Muscle layer of duodenum (tissue), 2 donors: Measurements from ENCODE around the gene PSORS1C2.

ENCODE experiments used
- H3K27ac ChIP-seq: one replicate; pipeline ENCODE4 v1.7.0; 2013; ENCODE audit warnings: mild to moderate bottlenecking, low read length
- H3K27me3 ChIP-seq: one replicate; pipeline ENCODE4 v1.7.0; 2013; ENCODE audit warnings: low read depth, mild to moderate bottlenecking, control low read depth, low read length
- H3K36me3 ChIP-seq, 2 donors: one replicate each; pipeline ENCODE4 v1.7.0; 2013; ENCODE audit warnings: low read length in 2 of 2, control low read depth in 1 of 2, mild to moderate bottlenecking in 1 of 2; ENCODE audit not compliant: insufficient read depth in 2 of 2, control insufficient read depth in 1 of 2
- H3K4me1 ChIP-seq, 2 donors: one replicate each; pipeline ENCODE4 v1.7.0; 2013; ENCODE audit warnings: low read length in 2 of 2, mild to moderate bottlenecking in 2 of 2, control low read depth in 1 of 2, moderate library complexity in 1 of 2; ENCODE audit not compliant: insufficient read depth in 2 of 2, control insufficient read depth in 1 of 2
- H3K4me3 ChIP-seq, 2 donors: one replicate each; pipeline ENCODE4 v1.7.0; 2013; ENCODE audit warnings: low read length in 2 of 2, low read depth in 1 of 2, mild to moderate bottlenecking in 1 of 2
- H3K9me3 ChIP-seq, 2 donors: one replicate each; pipeline ENCODE4 v1.7.0; 2013; ENCODE audit warnings: low read length in 2 of 2, control low read depth in 1 of 2, mild to moderate bottlenecking in 1 of 2; ENCODE audit not compliant: control insufficient read depth in 1 of 2
- donor health status: healthy.

The PSORS1C2 gene

DNA sequence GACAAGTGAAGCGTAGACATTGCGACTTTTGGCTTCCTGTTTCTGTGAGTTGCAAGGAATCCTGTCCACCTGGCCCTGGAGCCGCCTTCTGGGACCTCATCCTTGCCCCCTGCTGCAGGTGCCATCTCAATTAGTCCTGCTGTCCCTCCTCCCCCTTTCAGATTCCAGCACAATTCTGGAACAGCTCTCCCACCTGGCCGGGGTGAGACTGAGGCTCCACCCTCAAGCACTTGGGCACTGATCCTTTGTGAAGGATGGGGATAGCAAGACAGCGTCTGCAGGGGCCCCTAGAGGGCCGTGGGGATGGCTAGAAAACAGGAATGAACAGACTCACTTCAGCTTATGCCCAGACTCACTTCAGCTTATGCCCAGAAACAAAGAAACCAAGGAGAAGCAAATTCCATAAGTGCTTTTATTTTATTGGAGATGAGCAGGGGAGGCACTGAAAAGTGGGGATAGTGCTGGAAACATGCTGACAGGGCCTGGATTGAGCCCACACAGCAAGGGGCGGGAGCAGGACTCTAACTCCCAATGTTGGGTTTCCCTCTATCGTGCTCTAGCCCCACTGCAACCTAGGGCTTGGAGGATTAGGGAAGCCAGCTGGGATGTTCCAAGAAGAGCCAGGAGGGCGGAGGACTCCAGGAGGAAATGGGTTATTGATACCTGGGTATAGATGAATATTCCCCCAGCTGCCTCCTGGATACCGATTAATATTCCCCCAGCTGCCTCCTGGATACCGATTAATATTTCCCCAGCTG lies 27.9 kb downstream of the PSORS1C2 start:
- Histone ChIP-seq H3K4me3 (no peak overlapping the region), H3K9me3 (no peaks in the 10 kb centered on the region), H3K36me3 (no peaks in the 10 kb centered on the region), H3K27me3 (no peaks in the 10 kb centered on the region), H3K4me1 (peaks cover 13 to 20% of the 10 kb centered on the region in 2 donors), H3K27ac (no peak overlapping the region)

DNA sequence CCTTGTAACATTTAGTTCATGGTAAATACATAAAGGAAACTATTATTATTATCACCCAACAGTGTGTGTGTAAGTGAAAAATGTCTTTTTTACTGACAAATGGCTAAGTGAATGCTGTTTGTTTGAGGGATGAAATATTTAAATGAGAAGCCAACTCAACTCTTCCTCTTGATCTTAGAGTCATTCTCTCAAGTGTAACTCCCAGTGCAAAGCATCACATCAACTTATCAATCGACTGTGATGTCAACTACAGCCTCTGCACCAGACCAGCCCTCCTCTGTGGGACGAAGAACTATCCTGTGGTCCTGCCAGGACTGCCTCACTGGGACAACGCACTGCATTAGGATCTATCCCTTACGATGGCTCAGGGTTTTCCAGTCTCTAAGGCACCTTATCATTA lies 31.8 kb downstream of the PSORS1C2 start:
- Histone ChIP-seq H3K27me3 (no peaks in the 10 kb centered on the region), H3K4me1 (no peaks in the 10 kb centered on the region), H3K27ac (no peak overlapping the region), H3K4me3 (no peak overlapping the region), H3K36me3 (no peaks in the 10 kb centered on the region), H3K9me3 (no peaks in the 10 kb centered on the region)

DNA sequence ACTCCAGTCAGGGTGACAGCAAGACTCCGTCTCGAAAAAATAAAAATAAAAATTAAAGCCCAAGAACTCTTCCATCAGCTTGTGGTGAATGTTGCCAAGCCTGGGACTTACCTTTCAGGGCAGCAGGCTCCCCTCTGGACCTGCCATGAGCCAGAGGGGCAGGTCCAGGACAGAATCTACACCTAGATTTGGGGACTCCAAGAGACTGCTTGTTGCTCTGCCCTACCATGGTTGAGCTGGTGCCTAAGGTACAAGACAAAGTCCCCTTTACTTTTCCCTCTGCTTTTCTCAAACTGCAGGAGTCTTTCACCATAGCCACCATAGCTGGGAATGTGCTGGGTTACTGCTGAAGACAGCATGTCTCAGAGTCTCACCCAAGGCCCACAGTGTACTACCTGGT lies 35.7 kb downstream of the PSORS1C2 start:
- Histone ChIP-seq H3K36me3 (no peaks in the 10 kb centered on the region), H3K9me3 (no peaks in the 10 kb centered on the region), H3K27me3 (no peaks in the 10 kb centered on the region), H3K27ac (no peak overlapping the region), H3K4me3 (no peak overlapping the region), H3K4me1 (no peaks in the 10 kb centered on the region)

DNA sequence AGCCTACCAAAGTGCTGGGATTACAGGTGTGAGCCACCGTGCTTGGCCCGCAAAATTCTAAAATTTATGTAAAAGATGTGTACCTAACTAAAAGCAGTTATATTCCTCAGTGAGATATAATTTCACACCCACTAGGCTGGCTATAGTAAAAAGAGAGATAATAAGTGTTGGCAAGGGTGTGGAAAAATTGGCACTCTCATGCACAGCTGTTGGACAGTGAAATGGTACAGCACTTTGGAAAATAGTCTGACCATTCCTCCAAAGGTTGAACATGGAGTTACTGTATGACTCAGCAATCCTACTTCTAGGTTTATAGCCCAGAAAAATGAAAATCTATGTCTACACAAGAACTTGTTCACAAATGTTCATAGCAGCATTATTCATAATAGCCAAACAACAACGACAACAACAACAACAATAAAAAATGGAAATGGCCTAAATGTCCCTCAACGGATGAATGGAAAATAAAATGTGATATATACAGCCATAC lies 40.4 kb downstream of the PSORS1C2 start:
- Histone ChIP-seq H3K4me1 (no peaks in the 10 kb centered on the region), H3K36me3 (no peaks in the 10 kb centered on the region), H3K27ac (no peak overlapping the region), H3K27me3 (no peaks in the 10 kb centered on the region), H3K9me3 (no peaks in the 10 kb centered on the region), H3K4me3 (no peak overlapping the region)

DNA sequence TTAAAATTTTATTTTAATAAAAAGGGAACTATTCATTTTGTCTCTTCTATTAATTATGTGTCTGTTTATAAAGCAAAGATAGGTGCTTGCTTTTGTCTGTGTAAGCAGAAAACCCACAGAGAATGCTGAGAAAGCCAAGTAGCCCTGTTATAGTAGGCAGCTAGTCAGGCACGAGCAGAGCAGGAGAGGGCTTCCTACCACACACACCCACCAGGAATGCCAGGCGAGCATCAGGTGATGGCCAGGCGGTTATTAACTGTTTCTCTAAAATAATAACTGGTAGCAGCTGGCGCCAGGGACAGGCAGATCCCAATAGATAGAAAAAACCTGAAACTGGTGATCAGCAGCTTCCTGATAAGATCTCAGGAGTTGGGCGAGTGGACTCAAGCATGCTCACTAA lies 42.2 kb downstream of the PSORS1C2 start:
- H3K27me3 ChIP-seq = no peaks in the 10 kb centered on the region
- no peaks in the 10 kb centered on the region for H3K36me3 ChIP-seq
- no peaks in the 10 kb centered on the region for H3K9me3 ChIP-seq
- no peak overlapping the region for H3K27ac ChIP-seq
- no peaks in the 10 kb centered on the region for H3K4me1 ChIP-seq
- no peak overlapping the region for H3K4me3 ChIP-seq

DNA sequence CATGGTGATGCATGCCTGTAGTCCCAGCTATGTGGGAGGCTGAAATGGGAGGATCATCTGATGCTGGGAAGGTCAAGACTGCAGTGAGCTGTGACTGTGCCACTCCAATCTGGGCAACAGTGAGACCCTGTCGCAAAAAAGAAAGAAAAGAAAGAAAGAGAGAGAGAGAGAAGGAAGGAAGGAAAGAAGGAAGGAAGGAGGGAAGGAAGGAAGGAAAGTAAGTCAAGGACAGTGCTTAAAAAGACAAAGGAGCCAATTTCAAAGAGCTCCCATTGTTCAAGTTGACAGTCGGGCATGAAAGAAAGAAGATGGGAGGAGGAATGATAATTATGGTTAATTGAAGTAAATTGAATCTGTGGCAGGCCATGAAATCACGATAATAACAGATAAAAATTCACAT lies 42.7 kb downstream of the PSORS1C2 start:
- H3K4me3 ChIP-seq = no peak overlapping the region
- H3K27me3 ChIP-seq = no peaks in the 10 kb centered on the region
- H3K36me3 ChIP-seq = no peaks in the 10 kb centered on the region
- H3K27ac ChIP-seq = no peak overlapping the region
- no peaks in the 10 kb centered on the region for H3K9me3 ChIP-seq
- H3K4me1 ChIP-seq = no peaks in the 10 kb centered on the region

DNA sequence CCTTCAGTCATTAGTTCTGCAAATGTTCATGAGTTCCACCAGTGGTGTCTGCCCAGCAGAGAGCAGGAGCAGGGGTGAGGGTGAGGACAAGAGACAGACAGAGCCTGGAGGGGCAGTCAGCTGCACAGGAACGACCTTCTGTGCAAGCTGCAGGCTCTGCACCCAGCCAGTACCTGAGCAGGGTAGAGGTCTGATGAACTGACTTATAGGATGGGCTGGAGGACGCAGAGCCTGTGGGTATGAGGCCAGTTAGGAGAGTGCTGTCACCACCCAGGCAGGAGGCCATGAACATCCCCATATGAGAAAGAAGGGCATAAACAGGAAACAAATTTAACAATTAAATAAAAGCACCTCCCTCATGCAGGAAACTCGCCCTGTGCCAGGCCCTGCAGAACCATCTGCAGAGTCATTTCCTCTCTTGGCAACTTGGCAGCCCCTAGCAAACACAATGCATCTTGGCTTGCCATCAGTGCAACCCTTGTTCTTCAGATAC lies 44.4 kb downstream of the PSORS1C2 start:
- H3K9me3 ChIP-seq = no peaks in the 10 kb centered on the region

DNA sequence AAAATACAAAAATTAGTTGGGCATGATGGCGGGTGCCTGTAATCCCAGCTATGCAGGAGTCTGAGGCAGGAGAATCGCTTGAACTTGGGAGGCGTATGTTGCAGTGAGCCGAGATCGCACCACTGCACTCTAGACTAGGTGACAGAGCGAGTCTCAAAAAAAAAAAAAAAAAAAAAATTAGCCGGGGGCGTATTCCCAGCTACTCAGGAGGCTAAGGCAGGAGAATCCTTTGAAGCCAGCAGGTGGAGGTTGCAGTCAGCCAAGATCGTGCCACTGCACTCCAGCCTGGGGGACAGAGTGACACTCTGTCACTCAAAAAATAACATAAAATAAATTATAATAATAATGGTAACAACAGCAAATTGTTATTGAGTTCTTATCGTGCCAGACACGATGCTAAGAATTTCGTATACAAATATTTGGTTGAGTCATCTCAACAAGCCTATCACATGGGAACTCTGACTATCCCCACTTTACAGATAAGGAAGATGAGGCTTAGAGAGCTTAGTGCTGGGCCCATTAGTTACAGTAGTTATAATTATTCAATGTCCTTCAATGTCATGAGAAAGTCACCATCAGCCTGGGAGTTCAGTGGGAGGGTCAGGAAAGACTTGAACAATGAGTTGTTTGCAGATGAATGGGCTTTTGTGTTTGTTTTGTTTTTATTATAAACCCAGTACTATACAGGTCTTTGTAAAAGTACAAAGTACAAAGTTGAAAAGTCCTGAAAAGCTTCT lies 45.9 kb downstream of the PSORS1C2 start:
- H3K4me1 ChIP-seq = no peaks in the 10 kb centered on the region
- H3K36me3 ChIP-seq = no peaks in the 10 kb centered on the region
- no peaks in the 10 kb centered on the region for H3K27me3 ChIP-seq
- no peaks in the 10 kb centered on the region for H3K9me3 ChIP-seq
- no peak overlapping the region for H3K27ac ChIP-seq
- no peak overlapping the region for H3K4me3 ChIP-seq

More for the DNA sequence above, 44.4 kb downstream of the PSORS1C2 start:
- Histone ChIP-seq H3K4me3 (no peak overlapping the region), H3K4me1 (no peaks in the 10 kb centered on the region), H3K27ac (no peak overlapping the region), H3K36me3 (no peaks in the 10 kb centered on the region), H3K27me3 (no peaks in the 10 kb centered on the region)

DNA sequence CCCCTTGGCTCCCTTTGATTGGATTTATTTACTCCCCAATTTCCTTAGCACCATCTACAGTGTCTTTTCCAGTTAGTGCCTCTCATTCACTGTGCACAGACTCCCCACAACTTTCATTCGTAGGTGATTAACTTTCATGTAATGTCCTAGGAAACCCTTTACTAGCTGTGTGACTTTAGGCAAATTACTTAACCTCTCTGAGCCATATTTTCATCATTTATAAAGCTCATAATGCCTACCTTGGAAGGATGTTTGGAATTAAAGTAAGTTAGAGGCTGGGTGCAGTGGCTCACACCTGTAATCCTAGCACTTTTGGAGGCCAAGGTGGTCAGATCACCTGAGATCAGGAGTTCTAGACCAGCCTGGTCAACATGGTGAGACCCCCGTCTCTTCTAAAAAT lies 46.6 kb downstream of the PSORS1C2 start:
- Histone ChIP-seq H3K27ac (no peak overlapping the region), H3K27me3 (no peaks in the 10 kb centered on the region), H3K36me3 (no peaks in the 10 kb centered on the region), H3K4me3 (no peak overlapping the region), H3K4me1 (peaks cover 1 to 2% of the 10 kb centered on the region in 2 donors), H3K9me3 (no peaks in the 10 kb centered on the region)

DNA sequence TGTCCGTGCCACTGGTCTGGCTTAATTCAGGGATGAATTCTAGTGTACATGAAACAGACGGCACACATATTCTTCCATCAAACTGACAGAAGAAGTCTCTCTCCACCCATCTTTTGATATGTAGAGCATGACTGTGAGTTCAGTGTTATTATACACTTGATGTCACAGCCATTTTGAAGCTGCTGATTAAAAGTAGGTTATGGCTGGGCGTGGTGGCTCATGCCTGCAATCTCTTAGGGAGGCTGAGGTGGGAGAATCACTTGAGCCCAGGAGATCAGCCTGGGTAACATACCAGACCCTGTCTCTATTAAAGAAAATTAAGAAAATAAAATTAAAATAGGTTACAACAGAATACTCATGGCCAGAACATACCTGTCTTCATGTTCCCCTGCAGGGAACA lies 47.2 kb downstream of the PSORS1C2 start:
- Histone ChIP-seq H3K4me1 (peaks cover 5% of the 10 kb centered on the region in 2 donors), H3K27me3 (no peaks in the 10 kb centered on the region), H3K36me3 (no peaks in the 10 kb centered on the region), H3K27ac (no peak overlapping the region), H3K4me3 (no peak overlapping the region), H3K9me3 (no peaks in the 10 kb centered on the region)

DNA sequence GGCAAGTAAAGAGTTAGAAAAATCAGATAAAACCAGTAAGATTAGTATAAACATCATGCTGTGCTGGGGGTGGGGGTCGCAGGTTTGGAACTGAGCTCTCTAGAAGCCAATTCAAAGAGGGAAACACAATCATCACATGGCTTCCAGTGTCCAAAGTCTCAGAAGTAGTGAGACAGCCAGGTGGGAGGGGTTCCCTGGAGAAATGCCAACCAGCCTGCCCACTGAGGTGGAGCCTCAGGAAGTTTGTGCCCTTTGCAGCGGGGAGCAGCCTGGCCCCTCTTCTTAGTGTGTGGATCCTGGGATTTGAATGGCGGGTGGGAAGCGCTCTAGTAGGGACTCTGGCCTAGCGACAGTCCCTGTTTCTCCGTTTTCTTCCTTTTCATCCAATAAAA lies 47.9 kb downstream of the PSORS1C2 start:
- H3K27me3 ChIP-seq = no peaks in the 10 kb centered on the region
- no peak overlapping the region for H3K4me3 ChIP-seq
- peaks cover 5% of the 10 kb centered on the region in 2 donors for H3K4me1 ChIP-seq
- no peaks in the 10 kb centered on the region for H3K9me3 ChIP-seq
- H3K27ac ChIP-seq = no peak overlapping the region
- no peaks in the 10 kb centered on the region for H3K36me3 ChIP-seq
